Measurements from ENCODE around the gene PTCD1.

Gene PTCD1

GRCh38 chr7:99438573-99439480 is at the start of gene PTCD1, which contains the start of gene CPSF4:
Gene PTCD1, minus strand, starts transcription at chr7:99438798. Its CDS starts 3,556 bp downstream, at chr7:99435242.
Gene CPSF4, plus strand, starts transcription at chr7:99438943. Its CDS starts 140 bp downstream, at chr7:99439083.
- peak; percentile 90 for DNase-seq (ENCODE audit: low read depth)

- DNase-seq (ENCODE audit: low read depth): no peak
These were observed 46.5 kb upstream of the PTCD1 start for GRCh38 chr7:99485094-99485493.

GRCh38 chr7:99478464-99479440 is 40.2 kb upstream of the PTCD1 start:
- DNase-seq (ENCODE audit: low read depth): no peak

GRCh38 chr7:99476107-99476506 is 37.5 kb upstream of the PTCD1 start:
- DNase-seq (ENCODE audit: low read depth): no peak

GRCh38 chr7:99473315-99473596 is 34.7 kb upstream of the PTCD1 start:
- peak; percentile 37 for DNase-seq (ENCODE audit: low read depth)

GRCh38 chr7:99472561-99473314 is 34.1 kb upstream of the PTCD1 start, which contains the start of gene ZNF789:
Gene ZNF789, plus strand, starts transcription at chr7:99472890. Its CDS starts 3,567 bp downstream, at chr7:99476457.
- DNase-seq (ENCODE audit: low read depth): peak; percentile 91

- DNase-seq (ENCODE audit: low read depth): peak; percentile 22
These were observed 30.9 kb upstream of the PTCD1 start for GRCh38 chr7:99469381-99470065.

GRCh38 chr7:99468336-99468918 is 29.8 kb upstream of the PTCD1 start:
- no peak for DNase-seq (ENCODE audit: low read depth)

- no peak for DNase-seq (ENCODE audit: low read depth)
These were observed 26.8 kb upstream of the PTCD1 start for GRCh38 chr7:99465421-99465768.

- no peak for DNase-seq (ENCODE audit: low read depth)
These were observed 22.6 kb upstream of the PTCD1 start for GRCh38 chr7:99461221-99461620.

GRCh38 chr7:99460651-99461050 is 22.1 kb upstream of the PTCD1 start:
- no peak for DNase-seq (ENCODE audit: low read depth)

- DNase-seq (ENCODE audit: low read depth): no peak
These were observed 20.5 kb upstream of the PTCD1 start for GRCh38 chr7:99459087-99459486.

GRCh38 chr7:99457650-99458493 is 19.3 kb upstream of the PTCD1 start:
- no peak for DNase-seq (ENCODE audit: low read depth)

GRCh38 chr7:99457050-99457649 is 18.6 kb upstream of the PTCD1 start:
- DNase-seq (ENCODE audit: low read depth): no peak

- no peak for DNase-seq (ENCODE audit: low read depth)
These were observed 17.7 kb upstream of the PTCD1 start for GRCh38 chr7:99456288-99456687.

GRCh38 chr7:99455874-99456273 is 17.3 kb upstream of the PTCD1 start:
- no peak for DNase-seq (ENCODE audit: low read depth)

GRCh38 chr7:99453105-99453504 is 14.5 kb upstream of the PTCD1 start:
- DNase-seq (ENCODE audit: low read depth): no peak

GRCh38 chr7:99452541-99452940 is 13.9 kb upstream of the PTCD1 start:
- DNase-seq (ENCODE audit: low read depth): no peak

GRCh38 chr7:99451936-99452335 is 13.3 kb upstream of the PTCD1 start:
- no peak for DNase-seq (ENCODE audit: low read depth)

GRCh38 chr7:99449326-99449725 is 10.7 kb upstream of the PTCD1 start:
- no peak for DNase-seq (ENCODE audit: low read depth)
